Stimulated activated CD8-positive, alpha-beta memory T cell treated with anti-CD3 and anti-CD28 coated beads, Interleukin-4, amount 100 ng/mL, for 1 hour (primary cell): ENCODE data around the gene CYB561A3.

ENCODE experiments used
- DNase-seq, 2 donors: peaks; one replicate each; pipeline ENCODE4 v3.0.0-alpha.2; 2020; ENCODE audit warnings: low read depth in 2 of 2, low spot score in 1 of 2

CYB561A3 gene

GRCh38 chr11:61369372-61370348, 8.0 kb upstream of the CYB561A3 start:
- no peak for DNase-seq

- no peak for DNase-seq
Observed at GRCh38 chr11:61368646-61369045, 7.0 kb upstream of the CYB561A3 start.

- no peak for DNase-seq
Observed at GRCh38 chr11:61367406-61367805, 5.7 kb upstream of the CYB561A3 start.

GRCh38 chr11:61364012-61364675, 2.5 kb upstream of the CYB561A3 start:
- DNase-seq = no peak

- DNase-seq = no peak
Observed at GRCh38 chr11:61362542-61362875, 827 bp upstream of the CYB561A3 start.

GRCh38 chr11:61361237-61361740, 393 bp downstream of the CYB561A3 start:
- peak in 1 of 2 donors; percentile 0 for DNase-seq

GRCh38 chr11:61359516-61359915, 2.2 kb downstream of the CYB561A3 start:
- DNase-seq = no peak

GRCh38 chr11:61358566-61358965, 3.1 kb downstream of the CYB561A3 start:
- no peak for DNase-seq

- DNase-seq = no peak
Observed at GRCh38 chr11:61357894-61358239, 3.8 kb downstream of the CYB561A3 start.

GRCh38 chr11:61357233-61357893, 4.3 kb downstream of the CYB561A3 start:
- DNase-seq = no peak

- DNase-seq = no peak
Observed at GRCh38 chr11:61356706-61357105, 5.0 kb downstream of the CYB561A3 start.

GRCh38 chr11:61354208-61354607, 7.5 kb downstream of the CYB561A3 start:
- no peak for DNase-seq

- DNase-seq = no peak
Observed at GRCh38 chr11:61353131-61354067, 8.3 kb downstream of the CYB561A3 start.

GRCh38 chr11:61352038-61352437, 9.6 kb downstream of the CYB561A3 start:
- DNase-seq = no peak

GRCh38 chr11:61350803-61351202, 10.9 kb downstream of the CYB561A3 start:
- DNase-seq = no peak

GRCh38 chr11:61350336-61350735, 11.3 kb downstream of the CYB561A3 start:
- DNase-seq = no peak

- DNase-seq = no peak
Observed at GRCh38 chr11:61349916-61350315, 11.8 kb downstream of the CYB561A3 start.

- DNase-seq = no peak
Observed at GRCh38 chr11:61349189-61349751, 12.4 kb downstream of the CYB561A3 start.

GRCh38 chr11:61347916-61348461, 13.7 kb downstream of the CYB561A3 start:
- DNase-seq = no peak
